SJCRH30 (cell line): Measurements from ENCODE around the gene ZNF764. TPM values are rescaled to one million over a fixed set of nuclear protein-coding genes. Genes with fewer than 3 reads are reported as not detected.
"Not testable (repeated sequence)": the region's sequence is repeated elsewhere in the genome, so short reads cannot be mapped to it uniquely, and the experiment has no call there.

Source experiments
- DNase-seq, 2 experiments: peaks; one replicate each; pipeline ENCODE4 v3.0.0-alpha.2; 2015 to 2020
- H3K27ac ChIP-seq: fragments of 250-450 bp; sonication (Bioruptor Pico); 2 replicates; pipeline ENCODE4 v1.5.1; 2020; ENCODE audit warnings: mild to moderate bottlenecking, moderate library complexity
- H3K27me3 ChIP-seq: fragments of 250-450 bp; sonication (Bioruptor Pico); 2 replicates; pipeline ENCODE4 v1.5.1; 2020; ENCODE audit warnings: mild to moderate bottlenecking, moderate library complexity
- H3K36me3 ChIP-seq: fragments of 250-450 bp; sonication (Bioruptor Pico); 2 replicates; pipeline ENCODE4 v1.5.1; 2020; ENCODE audit warnings: mild to moderate bottlenecking, moderate library complexity
- H3K4me1 ChIP-seq: fragments of 250-450 bp; sonication (Bioruptor Pico); 2 replicates; pipeline ENCODE4 v1.5.1; 2020; ENCODE audit warnings: mild to moderate bottlenecking, moderate library complexity
- H3K4me3 ChIP-seq: fragments of 250-450 bp; sonication (Bioruptor Pico); 2 replicates; pipeline ENCODE4 v1.5.1; 2020; ENCODE audit warnings: mild to moderate bottlenecking, moderate library complexity
- H3K9me3 ChIP-seq: fragments of 250-450 bp; sonication (Bioruptor Pico); replicated peaks from 2 replicates; pipeline ENCODE4 v1.5.1; 2020; ENCODE audit warnings: mild to moderate bottlenecking, moderate library complexity
- total RNA-seq: library from RNA; depleted of rRNA; stranded (reverse); fragments of >200 nt; shearing (Covaris generic); gene quantifications from 2 replicates; pipeline ENCODE4 v1.2.3, GENCODE V29; 2014

The ZNF764 gene
- total RNA-seq, 1 experiment from 2014 or later: 10.7 TPM

DNA sequence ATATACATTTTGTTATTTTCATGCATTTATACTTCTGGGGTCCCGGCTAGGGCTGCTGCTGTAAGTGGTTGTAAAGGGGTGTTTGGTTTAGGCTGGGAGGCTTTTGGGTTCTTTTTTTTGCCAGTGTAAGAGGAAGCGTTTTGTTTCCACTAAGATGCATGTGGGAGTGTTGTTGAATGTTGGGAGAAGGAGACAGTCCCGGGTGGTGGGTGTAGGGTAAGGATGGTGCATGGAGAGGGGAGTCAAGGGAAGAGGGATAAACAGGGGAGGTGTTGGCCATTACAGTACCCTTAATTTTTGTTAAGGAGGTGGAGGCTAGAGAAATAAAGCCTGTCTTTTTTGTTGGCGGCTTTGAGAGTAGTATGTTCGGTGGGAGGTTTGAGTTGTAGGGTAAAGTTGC, 15.1 kb downstream of the ZNF764 start:
- Histone ChIP-seq H3K27ac (no peak overlapping the region), H3K36me3 (no peaks in the 10 kb centered on the region), H3K4me3 (no peak overlapping the region), H3K9me3 (no peaks in the 10 kb centered on the region), H3K27me3 (no peaks in the 10 kb centered on the region), H3K4me1 (peaks cover 8% of the 10 kb centered on the region)
- no peak for DNase-seq

GRCh38 chr16:30541502-30542329, 16.5 kb downstream of the ZNF764 start:
- DNase-seq: peak in 1 of 2 experiments; percentile 29
- no peak overlapping the region for H3K27ac ChIP-seq
- peaks cover 8% of the 10 kb centered on the region for H3K4me1 ChIP-seq
- H3K36me3 ChIP-seq: no peaks in the 10 kb centered on the region
- no peaks in the 10 kb centered on the region for H3K9me3 ChIP-seq
- H3K27me3 ChIP-seq: no peaks in the 10 kb centered on the region
- no peak overlapping the region for H3K4me3 ChIP-seq

- not testable (repeated sequence) for H3K4me3 ChIP-seq, DNase-seq, H3K36me3 ChIP-seq, H3K27ac ChIP-seq, H3K27me3 ChIP-seq, H3K9me3 ChIP-seq, H3K4me1 ChIP-seq
Measured at GRCh38 chr16:30540916-30541464, 17.2 kb downstream of the ZNF764 start.

GRCh38 chr16:30539986-30540526, 18.1 kb downstream of the ZNF764 start:
- H3K4me1 ChIP-seq, H3K36me3 ChIP-seq, H3K27ac ChIP-seq, H3K27me3 ChIP-seq, H3K4me3 ChIP-seq, DNase-seq, H3K9me3 ChIP-seq: not testable (repeated sequence)

GRCh38 chr16:30539000-30539964, 18.9 kb downstream of the ZNF764 start:
- Histone ChIP-seq H3K36me3 (no peaks in the 10 kb centered on the region), H3K27ac (no peak overlapping the region), H3K4me3 (no peak overlapping the region), H3K9me3 (no peaks in the 10 kb centered on the region), H3K27me3 (no peaks in the 10 kb centered on the region), H3K4me1 (peaks cover 8% of the 10 kb centered on the region)
- DNase-seq: no peak

- H3K36me3 ChIP-seq, H3K27ac ChIP-seq: not testable (repeated sequence)
Measured at GRCh38 chr16:30536391-30537024, 21.7 kb downstream of the ZNF764 start.

GRCh38 chr16:30535777-30536190, 22.4 kb downstream of the ZNF764 start:
- Histone ChIP-seq H3K36me3 (no peaks in the 10 kb centered on the region), H3K9me3 (no peaks in the 10 kb centered on the region), H3K27me3 (no peaks in the 10 kb centered on the region), H3K27ac (no peak overlapping the region; the same call in 1 of the 2 replicates), H3K4me1 (no peaks in the 10 kb centered on the region), H3K4me3 (peak overlapping the region; percentile 80)
- DNase-seq: peak; percentile 71 to 74

More at GRCh38 chr16:30536391-30537024, 21.7 kb downstream of the ZNF764 start:
- H3K4me3 ChIP-seq, H3K9me3 ChIP-seq, H3K27me3 ChIP-seq, DNase-seq, H3K4me1 ChIP-seq: not testable (repeated sequence)

GRCh38 chr16:30535106-30535776, 22.9 kb downstream of the ZNF764 start:
- DNase-seq: peak in 1 of 2 experiments; percentile 16
- H3K27ac ChIP-seq: peak overlapping the region; percentile 79
- peak overlapping the region; percentile 80 for H3K4me3 ChIP-seq
- H3K36me3 ChIP-seq: no peaks in the 10 kb centered on the region
- no peaks in the 10 kb centered on the region for H3K4me1 ChIP-seq
- no peaks in the 10 kb centered on the region for H3K9me3 ChIP-seq
- no peaks in the 10 kb centered on the region for H3K27me3 ChIP-seq

- Histone ChIP-seq H3K9me3 (no peaks in the 10 kb centered on the region), H3K27ac (peak within 1 kb of the TSS; percentile 79), H3K4me1 (no peaks in the 10 kb centered on the region), H3K4me3 (peak within 1 kb of the TSS; percentile 80), H3K36me3 (no peaks in the 10 kb centered on the region), H3K27me3 (no peaks in the 10 kb centered on the region)
- peak; percentile 85 to 87 for DNase-seq
Measured at GRCh38 chr16:30534368-30535105, 23.6 kb downstream of the ZNF764 start, which contains the start of gene ZNF747. ZNF747 (minus strand) TSS chr16:30534858; CDS start chr16:30534679, 179 bp downstream.

DNA sequence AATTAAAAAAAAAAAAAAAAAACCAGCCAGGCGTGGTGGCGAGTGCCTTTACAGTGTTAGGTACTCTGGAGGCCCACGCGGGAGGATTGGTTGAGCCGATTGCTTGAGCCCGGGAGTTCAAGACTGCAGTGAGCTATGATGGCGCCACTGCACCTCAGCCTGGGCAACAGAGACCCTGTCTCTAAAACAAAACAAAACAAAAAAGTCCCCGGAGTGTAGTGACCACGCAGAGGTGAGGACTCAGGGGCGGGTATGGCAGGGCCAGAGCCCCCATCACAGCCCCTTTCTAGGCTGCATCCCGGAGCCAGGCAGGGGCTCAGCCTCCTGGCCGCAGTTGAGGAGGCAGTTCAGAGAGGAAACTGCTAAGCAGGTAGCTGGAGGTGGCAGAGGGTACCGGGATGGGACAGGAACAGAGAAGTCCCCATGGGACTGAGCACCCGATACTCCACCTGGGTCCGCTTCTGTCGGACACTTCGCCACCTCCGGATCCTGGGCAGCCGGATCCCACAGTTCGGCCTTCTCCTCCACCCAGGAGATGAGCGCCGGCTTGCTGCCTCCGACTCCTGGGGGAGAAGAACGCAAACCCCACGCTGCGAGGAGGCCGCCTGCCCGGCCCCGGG, 24.3 kb downstream of the ZNF764 start:
- Histone ChIP-seq H3K27me3 (no peaks in the 10 kb centered on the region), H3K9me3 (no peaks in the 10 kb centered on the region), H3K36me3 (no peaks in the 10 kb centered on the region), H3K27ac (peak overlapping the region; percentile 79), H3K4me3 (peak overlapping the region; percentile 80), H3K4me1 (no peaks in the 10 kb centered on the region)
- peak in 1 of 2 experiments; percentile 23 for DNase-seq

DNA sequence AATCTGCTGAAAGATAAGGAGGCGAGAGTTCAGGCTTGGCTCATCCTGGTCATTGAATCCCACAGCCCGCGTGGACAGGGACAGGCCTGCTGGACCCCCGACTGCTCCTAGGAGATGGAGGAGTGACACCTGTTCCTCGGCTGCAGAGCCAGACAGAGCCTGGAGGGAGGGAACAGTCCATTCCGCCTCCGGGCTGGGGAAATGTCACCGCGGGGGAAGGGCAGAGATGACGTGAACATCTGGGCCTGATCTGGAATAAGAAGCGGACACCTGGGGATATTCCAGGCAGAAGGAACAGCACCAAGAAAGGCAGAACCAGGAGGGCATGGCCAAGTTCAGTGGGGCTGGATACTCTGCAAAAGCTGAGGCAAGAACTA, 25.0 kb downstream of the ZNF764 start:
- Histone ChIP-seq H3K27ac (no peak overlapping the region), H3K36me3 (no peaks in the 10 kb centered on the region), H3K27me3 (no peaks in the 10 kb centered on the region), H3K4me3 (no peak overlapping the region), H3K4me1 (no peaks in the 10 kb centered on the region), H3K9me3 (no peaks in the 10 kb centered on the region)
- DNase-seq: no peak

- Histone ChIP-seq H3K27me3 (no peaks in the 10 kb centered on the region), H3K9me3 (no peaks in the 10 kb centered on the region), H3K4me1 (peaks cover 4% of the 10 kb centered on the region; the same call in 1 of the 2 replicates), H3K36me3 (no peaks in the 10 kb centered on the region), H3K27ac (no peak overlapping the region), H3K4me3 (no peak overlapping the region)
- no peak for DNase-seq
Measured at GRCh38 chr16:30532285-30533145, 25.7 kb downstream of the ZNF764 start.
